HepG2 (cell line): ENCODE measurements around the gene SF3B6. TPM values are rescaled to one million over a fixed set of nuclear protein-coding genes. Genes with fewer than 3 reads are reported as not detected.

Experiments
- ARNT ChIP-seq: fragments of 450-650 bp; IDR thresholded peaks from 2 replicates; pipeline ENCODE4 v1.6.1; 2017
- CCDC6 ChIP-seq: sonication (generic); formaldehyde crosslinking; IDR thresholded peaks from 2 replicates; pipeline ENCODE4 v1.8.1; 2022; ENCODE audit warnings: mild to moderate bottlenecking, missing genetic modification reagents, moderate library complexity
- HDAC2 ChIP-seq: sonication (generic); formaldehyde crosslinking; IDR thresholded peaks from 2 replicates; pipeline ENCODE4 v1.4.0; 2020; ENCODE audit warnings: missing genetic modification reagents
- MIER3 ChIP-seq: IDR thresholded peaks from 2 replicates; pipeline ENCODE4 v1.6.1; 2016; ENCODE audit warnings: missing compliant biosample characterization, borderline replicate concordance
- PAXIP1 ChIP-seq: sonication (generic); formaldehyde crosslinking; conservative IDR thresholded peaks from 2 replicates; pipeline ENCODE4 v1.4.0; 2020; ENCODE audit warnings: mild to moderate bottlenecking, missing genetic modification reagents, moderate library complexity
- PHF8 ChIP-seq: sonication (generic); formaldehyde crosslinking; IDR thresholded peaks from 2 replicates; pipeline ENCODE4 v1.5.0; 2020; ENCODE audit warnings: missing genetic modification reagents
- SP5 ChIP-seq: IDR thresholded peaks from 2 replicates; pipeline ENCODE4 v1.6.1; 2016; ENCODE audit warnings: low read depth, borderline replicate concordance
- SRSF9 ChIP-seq: fragments of 200-400 bp; formaldehyde crosslinking; IDR thresholded peaks from 2 replicates; pipeline ENCODE4 v1.6.1; 2018; ENCODE audit warnings: borderline replicate concordance, mild to moderate bottlenecking, low read depth, low read length; ENCODE audit not compliant: insufficient read depth, poor library complexity, severe bottlenecking
- TBX3 ChIP-seq: fragments of 450-650 bp; IDR thresholded peaks from 2 replicates; pipeline ENCODE4 v1.6.1; 2017; ENCODE audit warnings: antibody characterized with exemption, mild to moderate bottlenecking, inconsistent platforms, borderline replicate concordance
- TRIM24 ChIP-seq: sonication (generic); formaldehyde crosslinking; IDR thresholded peaks from 2 replicates; pipeline ENCODE4 v1.8.0; 2022; ENCODE audit warnings: mild to moderate bottlenecking, missing genetic modification reagents
- ZNF343 ChIP-seq: sonication (generic); formaldehyde crosslinking; IDR thresholded peaks from 2 replicates; pipeline ENCODE4 v1.4.0; 2020; ENCODE audit warnings: mild to moderate bottlenecking, missing genetic modification reagents
- ZNF431 ChIP-seq: sonication (generic); formaldehyde crosslinking; IDR thresholded peaks from 2 replicates; pipeline ENCODE4 v1.9.0; 2022; ENCODE audit warnings: missing genetic modification reagents, low read depth, mild to moderate bottlenecking, borderline replicate concordance
- ZNF83 ChIP-seq: sonication (generic); formaldehyde crosslinking; IDR thresholded peaks from 2 replicates; pipeline ENCODE4 v1.4.0; 2020; ENCODE audit warnings: missing genetic modification reagents, mild to moderate bottlenecking, borderline replicate concordance
- ZSCAN21 ChIP-seq: sonication (generic); formaldehyde crosslinking; IDR thresholded peaks from 2 replicates; pipeline ENCODE4 v1.8.0; 2022; ENCODE audit warnings: mild to moderate bottlenecking, missing genetic modification reagents, moderate library complexity, borderline replicate concordance
- polyA plus RNA-seq, 8 experiments: library from polyadenylated mRNA; depleted of rRNA in 3 of 8; stranded (reverse) in 7 of 8; unstranded in 1 of 8; fragments of >200 nt; fragmentation: Illumina TruSeq in 4 of 8; extraction: Trizol in 4 of 8; gene quantifications; 2 replicates each; pipeline versions ENCODE4 v1.2.1 to v1.2.3, GENCODE V29; 2011 to 2016; ENCODE audit warnings: low read depth in 4 of 8, missing spikeins in 1 of 8, mixed read lengths in 1 of 8; ENCODE audit not compliant: insufficient read depth in 1 of 8
- total RNA-seq, 5 experiments: library from RNA; depleted of rRNA; stranded (reverse); fragments of >200 nt; fragmentation: Illumina TruSeq; extraction: Trizol; gene quantifications; 2 replicates each; pipeline ENCODE4 v1.2.3, GENCODE V29; 2016; ENCODE audit warnings: low read depth in 1 of 5
- TF ChIP-seq, protein P1 (sequence below): sonication (generic); formaldehyde crosslinking; IDR thresholded peaks from 2 replicates; pipeline ENCODE4 v1.4.0; 2020; ENCODE audit warnings: missing genetic modification reagents
- TF ChIP-seq, protein P2 (sequence below): sonication (generic); formaldehyde crosslinking; IDR thresholded peaks from 2 replicates; pipeline ENCODE4 v1.4.0; 2020; ENCODE audit warnings: mild to moderate bottlenecking, missing genetic modification reagents

Gene SF3B6
- total and polyA plus RNA-seq, 2 of the 13 experiments (the other 11 are each of a cell fraction or from before 2014, with no cell fraction given) = 177 to 182 TPM

DNA sequence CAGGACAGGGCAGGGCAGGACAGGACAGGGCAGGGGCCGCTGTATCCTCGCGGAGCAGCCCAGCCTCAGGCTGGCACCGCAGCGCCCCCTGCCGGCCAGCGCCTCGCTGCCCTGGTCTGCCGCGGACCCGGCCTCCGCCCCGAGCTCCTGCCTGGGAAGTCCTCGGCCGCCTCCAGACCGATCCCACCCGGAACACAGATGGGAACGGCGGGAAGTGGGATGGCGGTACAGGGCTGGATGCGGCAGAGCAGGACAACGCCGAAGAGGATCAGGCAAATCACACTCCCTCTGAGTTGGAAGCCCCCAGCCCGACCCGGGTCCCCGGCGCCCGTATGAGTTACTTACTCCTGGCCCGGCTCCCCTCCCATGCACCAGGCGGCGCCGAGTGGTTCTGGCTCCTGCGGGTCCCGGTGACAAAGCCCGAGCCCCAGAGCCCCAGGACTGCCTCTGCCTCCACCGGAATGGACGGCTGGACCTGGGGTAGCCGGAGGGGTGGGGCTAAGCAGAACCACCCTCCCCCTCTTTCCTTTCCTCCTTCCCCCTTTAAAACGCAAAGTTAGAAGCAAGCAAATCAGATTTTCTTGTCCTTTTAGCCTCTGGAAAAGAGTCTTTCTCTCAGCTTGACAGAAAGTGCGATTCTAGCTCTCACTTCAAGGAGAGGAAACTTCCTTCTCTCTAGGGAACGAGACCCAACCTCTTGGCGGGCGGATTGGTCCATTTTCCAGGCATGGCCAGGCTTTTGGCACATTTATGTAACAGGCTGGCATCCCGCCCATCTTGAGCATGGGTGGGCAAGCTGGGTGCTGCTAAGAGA, 8.5 kb upstream of the SF3B6 start, which contains the start of gene TP53I3 (continued):
- 0 out of 2 replicates have a peak, but pooled peaks have one; percentile 6 for TF ChIP-seq SP5 (CRISPR knock-in tag)
- TF ChIP-seq, protein P1, sequence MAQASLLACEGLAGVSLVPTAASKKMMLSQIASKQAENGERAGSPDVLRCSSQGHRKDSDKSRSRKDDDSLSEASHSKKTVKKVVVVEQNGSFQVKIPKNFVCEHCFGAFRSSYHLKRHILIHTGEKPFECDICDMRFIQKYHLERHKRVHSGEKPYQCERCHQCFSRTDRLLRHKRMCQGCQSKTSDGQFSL = no peak
- no peak for TF ChIP-seq TBX3
- TF ChIP-seq ZSCAN21 (CRISPR knock-in tag) = peak; percentile 96
- TF ChIP-seq, protein P2, sequence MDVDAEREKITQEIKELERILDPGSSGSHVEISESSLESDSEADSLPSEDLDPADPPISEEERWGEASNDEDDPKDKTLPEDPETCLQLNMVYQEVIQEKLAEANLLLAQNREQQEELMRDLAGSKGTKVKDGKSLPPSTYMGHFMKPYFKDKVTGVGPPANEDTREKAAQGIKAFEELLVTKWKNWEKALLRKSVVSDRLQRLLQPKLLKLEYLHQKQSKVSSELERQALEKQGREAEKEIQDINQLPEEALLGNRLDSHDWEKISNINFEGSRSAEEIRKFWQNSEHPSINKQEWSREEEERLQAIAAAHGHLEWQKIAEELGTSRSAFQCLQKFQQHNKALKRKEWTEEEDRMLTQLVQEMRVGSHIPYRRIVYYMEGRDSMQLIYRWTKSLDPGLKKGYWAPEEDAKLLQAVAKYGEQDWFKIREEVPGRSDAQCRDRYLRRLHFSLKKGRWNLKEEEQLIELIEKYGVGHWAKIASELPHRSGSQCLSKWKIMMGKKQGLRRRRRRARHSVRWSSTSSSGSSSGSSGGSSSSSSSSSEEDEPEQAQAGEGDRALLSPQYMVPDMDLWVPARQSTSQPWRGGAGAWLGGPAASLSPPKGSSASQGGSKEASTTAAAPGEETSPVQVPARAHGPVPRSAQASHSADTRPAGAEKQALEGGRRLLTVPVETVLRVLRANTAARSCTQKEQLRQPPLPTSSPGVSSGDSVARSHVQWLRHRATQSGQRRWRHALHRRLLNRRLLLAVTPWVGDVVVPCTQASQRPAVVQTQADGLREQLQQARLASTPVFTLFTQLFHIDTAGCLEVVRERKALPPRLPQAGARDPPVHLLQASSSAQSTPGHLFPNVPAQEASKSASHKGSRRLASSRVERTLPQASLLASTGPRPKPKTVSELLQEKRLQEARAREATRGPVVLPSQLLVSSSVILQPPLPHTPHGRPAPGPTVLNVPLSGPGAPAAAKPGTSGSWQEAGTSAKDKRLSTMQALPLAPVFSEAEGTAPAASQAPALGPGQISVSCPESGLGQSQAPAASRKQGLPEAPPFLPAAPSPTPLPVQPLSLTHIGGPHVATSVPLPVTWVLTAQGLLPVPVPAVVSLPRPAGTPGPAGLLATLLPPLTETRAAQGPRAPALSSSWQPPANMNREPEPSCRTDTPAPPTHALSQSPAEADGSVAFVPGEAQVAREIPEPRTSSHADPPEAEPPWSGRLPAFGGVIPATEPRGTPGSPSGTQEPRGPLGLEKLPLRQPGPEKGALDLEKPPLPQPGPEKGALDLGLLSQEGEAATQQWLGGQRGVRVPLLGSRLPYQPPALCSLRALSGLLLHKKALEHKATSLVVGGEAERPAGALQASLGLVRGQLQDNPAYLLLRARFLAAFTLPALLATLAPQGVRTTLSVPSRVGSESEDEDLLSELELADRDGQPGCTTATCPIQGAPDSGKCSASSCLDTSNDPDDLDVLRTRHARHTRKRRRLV (CRISPR knock-in tag) = no peak
- TF ChIP-seq PAXIP1 (CRISPR knock-in tag) = peak; percentile 43; the same call in 1 of the 2 replicates
- TF ChIP-seq HDAC2 (CRISPR knock-in tag) = peak; percentile 44
- TF ChIP-seq TRIM24 (CRISPR knock-in tag) = no peak
- TF ChIP-seq CCDC6 (CRISPR knock-in tag) = peak; percentile 89; the same call in 1 of the 2 replicates
- TF ChIP-seq ZNF83 (CRISPR knock-in tag) = peak; percentile 85; the same call in 1 of the 2 replicates
- no peak for TF ChIP-seq SRSF9
- TF ChIP-seq ARNT = no peak
- peak; percentile 84 for TF ChIP-seq PHF8 (CRISPR knock-in tag)
- TF ChIP-seq ZNF431 (CRISPR knock-in tag) = peak; percentile 94
- TF ChIP-seq ZNF343 (CRISPR knock-in tag) = peak; percentile 87; the same call in 1 of the 2 replicates
- TF ChIP-seq MIER3 (CRISPR knock-in tag) = peak; percentile 67; the same call in 1 of the 2 replicates
